Subcutaneous adipose tissue (tissue), 4 donors: Measurements from ENCODE around the gene DLG2. TPM values are rescaled to one million over a fixed set of nuclear protein-coding genes. Genes with fewer than 3 reads are reported as not detected.

Experiments used
- CTCF ChIP-seq: fragments of 450-650 bp; IDR thresholded peaks from one replicate; pipeline ENCODE4 v1.5.1; 2016; ENCODE audit warnings: low read depth, mild to moderate bottlenecking, control low read depth, antibody characterized with exemption, moderate library complexity
- total RNA-seq, 4 donors: library from RNA; depleted of rRNA; stranded (reverse); fragments of >200 nt; gene quantifications; one replicate each; pipeline ENCODE4 v1.1.0, GENCODE V29; 2016

DLG2 gene
- total RNA-seq, 4 donors from 2014 or later, result 3.6 to 7.0 (median 6.1) TPM

- no peak for TF ChIP-seq CTCF
Observed at GRCh38 chr11:84887055-84887629, 740.0 kb downstream of the DLG2 start.

GRCh38 chr11:84886344-84886743 is 740.8 kb downstream of the DLG2 start:
- TF ChIP-seq CTCF, result no peak

GRCh38 chr11:84884836-84885235 is 742.3 kb downstream of the DLG2 start:
- no peak for TF ChIP-seq CTCF

- TF ChIP-seq CTCF, result no peak
Observed at GRCh38 chr11:84882056-84882455, 745.1 kb downstream of the DLG2 start.

GRCh38 chr11:84871116-84871515 is 756.0 kb downstream of the DLG2 start:
- no peak for TF ChIP-seq CTCF

GRCh38 chr11:84870486-84870885 is 756.7 kb downstream of the DLG2 start:
- TF ChIP-seq CTCF, result no peak

GRCh38 chr11:84866922-84867321 is 760.2 kb downstream of the DLG2 start:
- TF ChIP-seq CTCF, result no peak
